HCEC 1CT (cell line): ENCODE measurements around the gene PDXDC1.
"Not testable (repeated sequence)": the region's sequence is repeated elsewhere in the genome, so short reads cannot be mapped to it uniquely, and the experiment has no call there.

Source experiments
- DNase-seq: peaks from one replicate; pipeline ENCODE4 v3.0.0-alpha.2; 2017

PDXDC1 gene

GRCh38 chr16:14975418-14976194 lies 780 bp downstream of the PDXDC1 start:
- DNase-seq, result peak; percentile 16

GRCh38 chr16:14976971-14977736 lies 2.3 kb downstream of the PDXDC1 start:
- not testable (repeated sequence) for DNase-seq

GRCh38 chr16:14978281-14978680 lies 3.5 kb downstream of the PDXDC1 start:
- not testable (repeated sequence) for DNase-seq

GRCh38 chr16:14978908-14979307 lies 4.1 kb downstream of the PDXDC1 start:
- DNase-seq, result not testable (repeated sequence)

GRCh38 chr16:14981234-14981633 lies 6.4 kb downstream of the PDXDC1 start:
- DNase-seq, result not testable (repeated sequence)

- not testable (repeated sequence) for DNase-seq
Observed at GRCh38 chr16:14982521-14982920, 7.7 kb downstream of the PDXDC1 start.

- DNase-seq, result not testable (repeated sequence)
Observed at GRCh38 chr16:14988092-14988491, 13.3 kb downstream of the PDXDC1 start.

- DNase-seq, result not testable (repeated sequence)
Observed at GRCh38 chr16:14988661-14989191, 13.9 kb downstream of the PDXDC1 start.

GRCh38 chr16:14989291-14990281 lies 14.8 kb downstream of the PDXDC1 start:
- not testable (repeated sequence) for DNase-seq

GRCh38 chr16:14993277-14994151 lies 18.7 kb downstream of the PDXDC1 start:
- not testable (repeated sequence) for DNase-seq

- peak; percentile 34 for DNase-seq
Observed at GRCh38 chr16:14996702-14997101, 21.9 kb downstream of the PDXDC1 start.

GRCh38 chr16:14998300-14998699 lies 23.5 kb downstream of the PDXDC1 start:
- DNase-seq, result not testable (repeated sequence)

GRCh38 chr16:14999845-15000244 lies 25.0 kb downstream of the PDXDC1 start:
- not testable (repeated sequence) for DNase-seq

GRCh38 chr16:15002448-15002847 lies 27.6 kb downstream of the PDXDC1 start:
- not testable (repeated sequence) for DNase-seq

GRCh38 chr16:15005357-15006132 lies 30.7 kb downstream of the PDXDC1 start:
- DNase-seq, result not testable (repeated sequence)

- not testable (repeated sequence) for DNase-seq
Observed at GRCh38 chr16:15008647-15009046, 33.8 kb downstream of the PDXDC1 start.

GRCh38 chr16:15012941-15013340 lies 38.1 kb downstream of the PDXDC1 start:
- DNase-seq, result not testable (repeated sequence)

- not testable (repeated sequence) for DNase-seq
Observed at GRCh38 chr16:15015671-15016070, 40.8 kb downstream of the PDXDC1 start.

- not testable (repeated sequence) for DNase-seq
Observed at GRCh38 chr16:15016354-15016753, 41.5 kb downstream of the PDXDC1 start.

GRCh38 chr16:15016951-15017580 lies 42.2 kb downstream of the PDXDC1 start:
- DNase-seq, result peak; percentile 77
